HepG2 (cell line): ENCODE data around the gene FOXA3. TPM values are rescaled to one million over a fixed set of nuclear protein-coding genes. Genes with fewer than 3 reads are reported as not detected.

ENCODE experiments used
- FOXC1 ChIP-seq: sonication (generic); formaldehyde crosslinking; IDR thresholded peaks from 2 replicates; pipeline ENCODE4 v1.8.0; 2022; ENCODE audit warnings: mild to moderate bottlenecking, missing genetic modification reagents, borderline replicate concordance
- GFI1 ChIP-seq: sonication (generic); formaldehyde crosslinking; IDR thresholded peaks from 2 replicates; pipeline ENCODE4 v1.5.0; 2020; ENCODE audit warnings: missing genetic modification reagents, mild to moderate bottlenecking, borderline replicate concordance
- RBM22 ChIP-seq: fragments of 200-400 bp; formaldehyde crosslinking; optimal IDR thresholded peaks from 2 replicates; pipeline ENCODE3; 2017; ENCODE audit warnings: mild to moderate bottlenecking, low read length, moderate library complexity
- ZNF772 ChIP-seq: sonication (generic); formaldehyde crosslinking; IDR thresholded peaks from 2 replicates; pipeline ENCODE4 v1.5.0; 2020; ENCODE audit warnings: mild to moderate bottlenecking, missing genetic modification reagents
- ZNF792 ChIP-seq: IDR thresholded peaks from 2 replicates; pipeline ENCODE4 v1.6.1; 2016
- polyA plus RNA-seq, 8 experiments: library from polyadenylated mRNA; depleted of rRNA in 3 of 8; stranded (reverse) in 7 of 8; unstranded in 1 of 8; fragments of >200 nt; fragmentation: Illumina TruSeq in 4 of 8; extraction: Trizol in 4 of 8; gene quantifications; 2 replicates each; pipeline versions ENCODE4 v1.2.1 to v1.2.3, GENCODE V29; 2011 to 2016; ENCODE audit warnings: low read depth in 4 of 8, missing spikeins in 1 of 8, mixed read lengths in 1 of 8; ENCODE audit not compliant: insufficient read depth in 1 of 8
- total RNA-seq, 5 experiments: library from RNA; depleted of rRNA; stranded (reverse); fragments of >200 nt; fragmentation: Illumina TruSeq; extraction: Trizol; gene quantifications; 2 replicates each; pipeline ENCODE4 v1.2.3, GENCODE V29; 2016; ENCODE audit warnings: low read depth in 1 of 5
- TF ChIP-seq, protein P1 (sequence below): sonication (generic); formaldehyde crosslinking; IDR thresholded peaks from 2 replicates; pipeline ENCODE4 v1.8.1; 2023; ENCODE audit warnings: missing genetic modification reagents, inconsistent platforms, borderline replicate concordance
- TF ChIP-seq, protein P2 (sequence below): sonication (generic); formaldehyde crosslinking; IDR thresholded peaks from 2 replicates; pipeline ENCODE4 v1.5.1; 2020; ENCODE audit warnings: missing genetic modification reagents, mild to moderate bottlenecking, borderline replicate concordance
- TF ChIP-seq, protein P3 (sequence below): sonication (generic); formaldehyde crosslinking; IDR thresholded peaks from 2 replicates; pipeline ENCODE4 v1.4.0; 2020; ENCODE audit warnings: missing genetic modification reagents, mild to moderate bottlenecking, borderline replicate concordance
- TF ChIP-seq, protein P4 (sequence below): sonication (generic); formaldehyde crosslinking; conservative IDR thresholded peaks from 2 replicates; pipeline ENCODE4 v1.4.0; 2020; ENCODE audit warnings: missing genetic modification reagents
- TF ChIP-seq, protein P5 (sequence below): sonication (generic); formaldehyde crosslinking; IDR thresholded peaks from 2 replicates; pipeline ENCODE4 v1.4.0; 2020; ENCODE audit warnings: missing genetic modification reagents; ENCODE audit errors: not compliant biosample characterization
- TF ChIP-seq, protein P6 (sequence below): sonication (generic); formaldehyde crosslinking; IDR thresholded peaks from 2 replicates; pipeline ENCODE4 v1.9.0; 2021; ENCODE audit warnings: missing genetic modification reagents, borderline replicate concordance
- TF ChIP-seq, protein P7 (sequence below): sonication (generic); formaldehyde crosslinking; IDR thresholded peaks from 2 replicates; pipeline ENCODE4 v1.4.0; 2020; ENCODE audit warnings: mild to moderate bottlenecking, low read depth, missing genetic modification reagents

FOXA3 gene
- total and polyA plus RNA-seq, 2 of the 13 experiments (the other 11 are each of a cell fraction or from before 2014, with no cell fraction given): 29.8 to 47.6 TPM

DNA sequence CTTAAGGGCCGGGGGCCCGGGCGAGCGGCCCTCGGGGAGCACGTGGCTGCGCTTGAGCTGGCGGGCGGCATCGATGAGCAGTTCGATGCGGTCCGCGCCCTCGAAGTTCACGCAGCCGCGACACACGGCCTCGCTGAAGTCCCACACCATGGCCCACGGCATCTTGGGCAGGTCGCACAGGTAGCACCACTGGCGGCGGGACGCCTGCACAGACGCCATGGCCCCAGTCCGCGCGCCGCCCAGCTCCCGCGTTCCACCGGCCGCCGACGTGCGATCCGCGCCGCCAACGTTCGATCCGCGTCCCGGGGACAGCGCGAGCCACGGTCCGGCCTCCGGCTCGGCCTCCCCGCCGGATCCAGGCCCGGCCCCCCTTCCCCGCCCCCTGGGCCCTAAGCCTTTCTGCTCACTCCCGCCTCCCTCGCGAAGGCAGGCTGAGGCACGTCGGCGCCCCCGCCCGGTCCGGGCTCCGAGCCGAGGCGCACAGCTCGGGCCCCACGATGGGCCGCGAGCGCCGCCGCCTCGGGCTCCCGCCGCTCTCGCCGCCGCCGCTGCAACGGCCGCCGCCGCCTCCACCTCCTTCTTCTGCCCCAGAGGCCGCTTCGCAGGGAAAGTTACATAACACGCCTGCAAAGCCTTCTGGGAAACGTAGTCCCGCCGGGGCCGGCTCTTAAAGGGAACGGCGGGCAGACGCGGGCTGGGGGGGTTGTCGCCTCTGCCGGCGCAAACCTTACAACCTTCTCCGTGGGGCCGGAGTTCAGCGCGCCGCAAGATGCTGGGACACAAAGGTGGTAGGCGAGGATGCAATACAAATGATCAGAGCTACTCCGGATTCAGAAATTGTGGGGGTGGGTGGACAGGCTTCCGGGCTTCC is 21.7 kb downstream of the FOXA3 start, which contains the start of gene IRF2BP1 (continued):
- TF ChIP-seq, protein P1, sequence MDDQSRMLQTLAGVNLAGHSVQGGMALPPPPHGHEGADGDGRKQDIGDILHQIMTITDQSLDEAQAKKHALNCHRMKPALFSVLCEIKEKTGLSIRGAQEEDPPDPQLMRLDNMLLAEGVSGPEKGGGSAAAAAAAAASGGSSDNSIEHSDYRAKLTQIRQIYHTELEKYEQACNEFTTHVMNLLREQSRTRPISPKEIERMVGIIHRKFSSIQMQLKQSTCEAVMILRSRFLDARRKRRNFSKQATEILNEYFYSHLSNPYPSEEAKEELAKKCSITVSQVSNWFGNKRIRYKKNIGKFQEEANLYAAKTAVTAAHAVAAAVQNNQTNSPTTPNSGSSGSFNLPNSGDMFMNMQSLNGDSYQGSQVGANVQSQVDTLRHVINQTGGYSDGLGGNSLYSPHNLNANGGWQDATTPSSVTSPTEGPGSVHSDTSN (CRISPR knock-in tag): no peak
- TF ChIP-seq, protein P2, sequence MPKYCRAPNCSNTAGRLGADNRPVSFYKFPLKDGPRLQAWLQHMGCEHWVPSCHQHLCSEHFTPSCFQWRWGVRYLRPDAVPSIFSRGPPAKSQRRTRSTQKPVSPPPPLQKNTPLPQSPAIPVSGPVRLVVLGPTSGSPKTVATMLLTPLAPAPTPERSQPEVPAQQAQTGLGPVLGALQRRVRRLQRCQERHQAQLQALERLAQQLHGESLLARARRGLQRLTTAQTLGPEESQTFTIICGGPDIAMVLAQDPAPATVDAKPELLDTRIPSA: 0 out of 2 replicates have a peak, but pooled peaks have one; percentile 36
- TF ChIP-seq, protein P3, sequence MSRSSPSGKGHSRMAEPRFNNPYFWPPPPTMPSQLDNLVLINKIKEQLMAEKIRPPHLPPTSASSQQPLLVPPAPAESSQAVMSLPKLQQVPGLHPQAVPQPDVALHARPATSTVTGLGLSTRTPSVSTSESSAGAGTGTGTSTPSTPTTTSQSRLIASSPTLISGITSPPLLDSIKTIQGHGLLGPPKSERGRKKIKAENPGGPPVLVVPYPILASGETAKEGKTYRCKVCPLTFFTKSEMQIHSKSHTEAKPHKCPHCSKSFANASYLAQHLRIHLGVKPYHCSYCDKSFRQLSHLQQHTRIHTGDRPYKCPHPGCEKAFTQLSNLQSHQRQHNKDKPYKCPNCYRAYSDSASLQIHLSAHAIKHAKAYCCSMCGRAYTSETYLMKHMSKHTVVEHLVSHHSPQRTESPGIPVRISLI (CRISPR knock-in tag): no peak
- TF ChIP-seq GFI1 (CRISPR knock-in tag): 0 out of 2 replicates have a peak, but pooled peaks have one; percentile 3
- TF ChIP-seq ZNF772 (CRISPR knock-in tag): no peak
- no peak for TF ChIP-seq FOXC1 (CRISPR knock-in tag)
- TF ChIP-seq, protein P4, sequence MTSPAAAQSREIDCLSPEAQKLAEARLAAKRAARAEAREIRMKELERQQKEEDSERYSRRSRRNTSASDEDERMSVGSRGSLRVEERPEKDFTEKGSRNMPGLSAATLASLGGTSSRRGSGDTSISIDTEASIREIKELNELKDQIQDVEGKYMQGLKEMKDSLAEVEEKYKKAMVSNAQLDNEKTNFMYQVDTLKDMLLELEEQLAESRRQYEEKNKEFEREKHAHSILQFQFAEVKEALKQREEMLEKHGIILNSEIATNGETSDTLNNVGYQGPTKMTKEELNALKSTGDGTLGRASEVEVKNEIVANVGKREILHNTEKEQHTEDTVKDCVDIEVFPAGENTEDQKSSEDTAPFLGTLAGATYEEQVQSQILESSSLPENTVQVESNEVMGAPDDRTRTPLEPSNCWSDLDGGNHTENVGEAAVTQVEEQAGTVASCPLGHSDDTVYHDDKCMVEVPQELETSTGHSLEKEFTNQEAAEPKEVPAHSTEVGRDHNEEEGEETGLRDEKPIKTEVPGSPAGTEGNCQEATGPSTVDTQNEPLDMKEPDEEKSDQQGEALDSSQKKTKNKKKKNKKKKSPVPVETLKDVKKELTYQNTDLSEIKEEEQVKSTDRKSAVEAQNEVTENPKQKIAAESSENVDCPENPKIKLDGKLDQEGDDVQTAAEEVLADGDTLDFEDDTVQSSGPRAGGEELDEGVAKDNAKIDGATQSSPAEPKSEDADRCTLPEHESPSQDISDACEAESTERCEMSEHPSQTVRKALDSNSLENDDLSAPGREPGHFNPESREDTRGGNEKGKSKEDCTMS: no peak
- no peak for TF ChIP-seq RBM22
- TF ChIP-seq, protein P5, sequence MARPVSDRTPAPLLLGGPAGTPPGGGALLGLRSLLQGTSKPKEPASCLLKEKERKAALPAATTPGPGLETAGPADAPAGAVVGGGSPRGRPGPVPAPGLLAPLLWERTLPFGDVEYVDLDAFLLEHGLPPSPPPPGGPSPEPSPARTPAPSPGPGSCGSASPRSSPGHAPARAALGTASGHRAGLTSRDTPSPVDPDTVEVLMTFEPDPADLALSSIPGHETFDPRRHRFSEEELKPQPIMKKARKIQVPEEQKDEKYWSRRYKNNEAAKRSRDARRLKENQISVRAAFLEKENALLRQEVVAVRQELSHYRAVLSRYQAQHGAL (CRISPR knock-in tag): no peak
- TF ChIP-seq ZNF792 (CRISPR knock-in tag): no peak
- TF ChIP-seq, protein P6, sequence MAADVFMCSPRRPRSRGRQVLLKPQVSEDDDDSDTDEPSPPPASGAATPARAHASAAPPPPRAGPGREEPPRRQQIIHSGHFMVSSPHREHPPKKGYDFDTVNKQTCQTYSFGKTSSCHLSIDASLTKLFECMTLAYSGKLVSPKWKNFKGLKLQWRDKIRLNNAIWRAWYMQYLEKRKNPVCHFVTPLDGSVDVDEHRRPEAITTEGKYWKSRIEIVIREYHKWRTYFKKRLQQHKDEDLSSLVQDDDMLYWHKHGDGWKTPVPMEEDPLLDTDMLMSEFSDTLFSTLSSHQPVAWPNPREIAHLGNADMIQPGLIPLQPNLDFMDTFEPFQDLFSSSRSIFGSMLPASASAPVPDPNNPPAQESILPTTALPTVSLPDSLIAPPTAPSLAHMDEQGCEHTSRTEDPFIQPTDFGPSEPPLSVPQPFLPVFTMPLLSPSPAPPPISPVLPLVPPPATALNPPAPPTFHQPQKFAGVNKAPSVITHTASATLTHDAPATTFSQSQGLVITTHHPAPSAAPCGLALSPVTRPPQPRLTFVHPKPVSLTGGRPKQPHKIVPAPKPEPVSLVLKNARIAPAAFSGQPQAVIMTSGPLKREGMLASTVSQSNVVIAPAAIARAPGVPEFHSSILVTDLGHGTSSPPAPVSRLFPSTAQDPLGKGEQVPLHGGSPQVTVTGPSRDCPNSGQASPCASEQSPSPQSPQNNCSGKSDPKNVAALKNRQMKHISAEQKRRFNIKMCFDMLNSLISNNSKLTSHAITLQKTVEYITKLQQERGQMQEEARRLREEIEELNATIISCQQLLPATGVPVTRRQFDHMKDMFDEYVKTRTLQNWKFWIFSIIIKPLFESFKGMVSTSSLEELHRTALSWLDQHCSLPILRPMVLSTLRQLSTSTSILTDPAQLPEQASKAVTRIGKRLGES (CRISPR knock-in tag): no peak
- TF ChIP-seq, protein P7, sequence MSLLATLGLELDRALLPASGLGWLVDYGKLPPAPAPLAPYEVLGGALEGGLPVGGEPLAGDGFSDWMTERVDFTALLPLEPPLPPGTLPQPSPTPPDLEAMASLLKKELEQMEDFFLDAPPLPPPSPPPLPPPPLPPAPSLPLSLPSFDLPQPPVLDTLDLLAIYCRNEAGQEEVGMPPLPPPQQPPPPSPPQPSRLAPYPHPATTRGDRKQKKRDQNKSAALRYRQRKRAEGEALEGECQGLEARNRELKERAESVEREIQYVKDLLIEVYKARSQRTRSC (CRISPR knock-in tag): no peak
